ENCODE measurements around the gene PRKCQ.

Gene PRKCQ

DNA sequence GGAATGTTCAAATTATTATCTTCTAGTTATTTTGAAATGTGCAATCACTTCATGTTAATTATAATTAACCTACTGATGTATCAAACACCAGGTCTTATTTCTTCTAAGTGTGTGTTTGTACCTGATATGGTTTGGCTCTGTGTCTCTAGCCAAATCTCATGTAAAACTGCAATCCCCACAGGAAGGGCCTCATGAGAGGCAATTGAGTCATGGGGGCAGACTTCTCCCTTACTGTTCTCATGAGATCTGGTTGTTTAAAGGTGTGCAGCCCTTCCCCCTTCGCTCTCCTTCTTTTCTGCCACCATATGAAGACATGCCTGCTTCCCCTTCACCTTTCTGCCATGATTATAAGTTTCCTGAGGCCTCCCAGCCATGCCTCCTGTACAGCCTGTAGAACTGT is 18.6 kb upstream of the PRKCQ start:
- H3K4me3 ChIP-seq (ENCODE audit: low read depth, low read length) = no peak overlapping the region
- in situ Hi-C loops (cut with HindIII; ENCODE audit: low sequenced_read_pairs) = no loop called here
- TF ChIP-seq, protein P1, sequence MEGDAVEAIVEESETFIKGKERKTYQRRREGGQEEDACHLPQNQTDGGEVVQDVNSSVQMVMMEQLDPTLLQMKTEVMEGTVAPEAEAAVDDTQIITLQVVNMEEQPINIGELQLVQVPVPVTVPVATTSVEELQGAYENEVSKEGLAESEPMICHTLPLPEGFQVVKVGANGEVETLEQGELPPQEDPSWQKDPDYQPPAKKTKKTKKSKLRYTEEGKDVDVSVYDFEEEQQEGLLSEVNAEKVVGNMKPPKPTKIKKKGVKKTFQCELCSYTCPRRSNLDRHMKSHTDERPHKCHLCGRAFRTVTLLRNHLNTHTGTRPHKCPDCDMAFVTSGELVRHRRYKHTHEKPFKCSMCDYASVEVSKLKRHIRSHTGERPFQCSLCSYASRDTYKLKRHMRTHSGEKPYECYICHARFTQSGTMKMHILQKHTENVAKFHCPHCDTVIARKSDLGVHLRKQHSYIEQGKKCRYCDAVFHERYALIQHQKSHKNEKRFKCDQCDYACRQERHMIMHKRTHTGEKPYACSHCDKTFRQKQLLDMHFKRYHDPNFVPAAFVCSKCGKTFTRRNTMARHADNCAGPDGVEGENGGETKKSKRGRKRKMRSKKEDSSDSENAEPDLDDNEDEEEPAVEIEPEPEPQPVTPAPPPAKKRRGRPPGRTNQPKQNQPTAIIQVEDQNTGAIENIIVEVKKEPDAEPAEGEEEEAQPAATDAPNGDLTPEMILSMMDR (IDR thresholded peaks at IDR 0.05; ENCODE audit: low read depth, low read length) = no peak
- no peak for DNase-seq (ENCODE audit: low read depth, low spot score)

DNA sequence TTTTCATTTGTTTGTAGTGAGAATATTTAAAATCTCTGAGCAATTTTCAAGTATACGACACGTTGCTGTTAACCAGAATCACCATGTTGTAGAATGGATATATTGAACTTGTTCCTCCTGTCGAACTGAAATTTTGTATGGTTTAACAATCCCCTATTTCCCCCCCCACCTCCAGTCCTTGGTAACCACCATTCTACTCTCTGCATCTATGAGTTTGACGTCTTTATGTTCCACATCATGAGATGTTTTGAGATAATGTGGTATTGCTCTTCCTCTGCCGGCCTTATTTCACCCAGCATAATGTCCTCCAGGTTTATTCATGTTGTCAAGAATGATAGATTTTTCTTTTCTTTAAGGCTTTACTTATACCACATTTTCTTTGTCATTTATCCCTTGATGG is 17.4 kb upstream of the PRKCQ start:
- DNase-seq (ENCODE audit: low read depth, low spot score) = no peak
- TF ChIP-seq, protein P1 (IDR thresholded peaks at IDR 0.05; ENCODE audit: low read depth, low read length) = no peak
- no peak overlapping the region for H3K4me3 ChIP-seq (ENCODE audit: low read depth, low read length)
- in situ Hi-C loops (cut with HindIII; ENCODE audit: low sequenced_read_pairs) = no loop called here

DNA sequence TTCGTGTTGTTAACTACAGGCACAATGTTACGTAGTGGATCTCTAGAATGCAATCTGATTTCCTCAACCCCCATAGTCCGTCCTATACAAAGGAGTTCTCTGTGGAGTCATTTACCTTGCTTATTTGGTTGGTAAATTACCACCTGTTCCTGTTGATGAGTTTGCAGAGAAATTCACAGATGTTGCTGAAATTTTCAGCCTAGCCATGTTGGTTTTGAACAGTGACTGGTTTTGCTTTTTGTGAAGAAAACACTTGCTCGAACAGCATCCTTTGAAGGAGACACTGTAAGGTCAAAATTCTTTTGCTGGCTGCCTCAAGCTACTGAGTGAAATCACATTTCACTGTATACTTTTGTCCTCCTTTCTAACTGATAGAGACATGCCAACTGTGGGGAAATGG is 15.4 kb upstream of the PRKCQ start:
- TF ChIP-seq, protein P1 (IDR thresholded peaks at IDR 0.05; ENCODE audit: low read depth, low read length) = no peak
- no peak for DNase-seq (ENCODE audit: low read depth, low spot score)
- no peak overlapping the region for H3K4me3 ChIP-seq (ENCODE audit: low read depth, low read length)
- in situ Hi-C loops (cut with HindIII; ENCODE audit: low sequenced_read_pairs) = no loop called here

DNA sequence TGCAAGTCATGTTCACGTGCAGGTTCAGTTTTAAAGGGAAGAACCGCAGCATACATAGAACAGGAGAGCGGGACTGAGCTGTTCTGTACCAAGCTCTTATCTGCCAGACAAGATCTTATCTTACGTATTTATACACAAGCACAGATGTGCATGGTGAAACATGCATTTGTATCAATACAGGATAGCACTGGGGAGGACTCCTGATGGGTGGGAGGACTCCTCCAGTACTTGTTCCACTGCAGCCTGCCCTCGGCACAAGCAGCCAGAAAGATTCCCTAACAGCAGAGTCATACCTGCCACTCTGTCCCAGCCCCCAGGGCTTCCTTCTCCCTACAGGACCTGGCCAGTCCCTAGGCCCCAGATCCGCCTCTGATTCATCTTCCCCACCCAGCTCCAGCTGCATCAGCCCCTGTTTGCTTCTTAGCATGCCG is 13.2 kb upstream of the PRKCQ start:
- TF ChIP-seq, protein P1 (IDR thresholded peaks at IDR 0.05; ENCODE audit: low read depth, low read length) = no peak
- in situ Hi-C loops (cut with HindIII; ENCODE audit: low sequenced_read_pairs) = no loop called here
- DNase-seq (ENCODE audit: low read depth, low spot score) = no peak
- no peak overlapping the region for H3K4me3 ChIP-seq (ENCODE audit: low read depth, low read length)

DNA sequence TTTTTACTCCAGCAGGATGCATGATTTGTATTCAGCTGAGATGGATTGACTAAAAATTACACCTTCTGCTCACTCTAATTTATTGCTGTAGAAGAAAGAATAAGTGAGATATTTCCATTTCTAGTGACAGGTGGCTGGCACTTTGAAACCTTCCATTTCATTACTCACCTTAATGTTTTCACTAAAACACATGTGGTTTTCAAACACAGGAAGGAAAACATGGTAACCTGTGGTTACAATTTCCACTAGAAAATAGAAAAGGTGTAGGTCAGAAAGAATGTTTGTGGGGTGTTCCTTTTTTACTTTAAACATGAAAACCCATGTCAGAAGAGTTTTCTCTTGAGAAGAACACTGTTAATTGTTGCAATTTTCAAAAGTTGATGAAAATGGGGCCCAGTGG is 12.0 kb upstream of the PRKCQ start:
- in situ Hi-C loops (cut with HindIII; ENCODE audit: low sequenced_read_pairs) = no loop called here
- TF ChIP-seq, protein P1 (IDR thresholded peaks at IDR 0.05; ENCODE audit: low read depth, low read length) = no peak
- no peak for DNase-seq (ENCODE audit: low read depth, low spot score)
- no peak overlapping the region for H3K4me3 ChIP-seq (ENCODE audit: low read depth, low read length)

DNA sequence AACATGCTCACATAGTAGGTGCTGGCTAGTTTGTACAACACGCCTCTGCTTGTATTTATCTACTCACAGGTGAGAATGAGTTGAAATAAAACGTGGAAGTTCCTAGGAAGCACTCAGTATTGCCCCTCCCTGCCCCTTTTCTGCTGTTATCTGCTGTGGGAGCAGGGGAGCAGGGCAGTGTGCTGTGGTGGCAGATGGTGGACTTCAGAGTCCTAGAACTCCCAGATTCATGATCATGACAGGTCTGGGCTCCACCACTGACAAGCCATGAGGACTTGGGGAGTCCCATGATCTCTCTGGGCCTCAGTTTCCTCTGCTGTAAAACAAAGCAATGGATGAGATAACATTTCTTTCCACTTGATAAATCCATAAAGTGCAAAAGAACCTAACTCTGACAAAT is 11.6 kb upstream of the PRKCQ start:
- no peak for DNase-seq (ENCODE audit: low read depth, low spot score)
- TF ChIP-seq, protein P1 (IDR thresholded peaks at IDR 0.05; ENCODE audit: low read depth, low read length) = no peak
- in situ Hi-C loops (cut with HindIII; ENCODE audit: low sequenced_read_pairs) = no loop called here

DNA sequence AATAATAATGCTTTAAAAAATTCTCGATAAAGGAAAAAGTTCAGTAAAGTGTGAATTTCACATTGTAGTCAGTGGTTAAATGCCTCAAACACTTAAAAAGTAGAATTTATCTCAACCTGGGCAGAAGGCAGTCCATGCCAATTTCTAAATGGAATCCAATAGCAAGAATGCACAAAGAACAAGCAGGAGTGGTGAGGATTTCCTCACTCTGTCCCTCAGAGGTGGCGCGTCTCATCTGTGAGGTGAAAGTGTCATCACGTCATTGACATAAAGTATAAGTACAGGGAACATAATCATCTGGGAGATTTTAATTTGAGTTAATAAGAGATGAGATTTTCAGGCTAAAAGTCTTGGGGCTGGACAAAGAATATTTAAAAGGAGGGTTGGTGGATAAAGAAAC is 10.0 kb upstream of the PRKCQ start:
- DNase-seq (ENCODE audit: low read depth, low spot score) = no peak
- in situ Hi-C loops (cut with HindIII; ENCODE audit: low sequenced_read_pairs) = no loop called here
- H3K4me3 ChIP-seq (ENCODE audit: low read depth, low read length) = no peak overlapping the region
- TF ChIP-seq, protein P1 (IDR thresholded peaks at IDR 0.05; ENCODE audit: low read depth, low read length) = no peak

More for the DNA sequence above, 11.6 kb upstream of the PRKCQ start:
- H3K4me3 ChIP-seq (ENCODE audit: low read depth, low read length) = no peak overlapping the region
